GM12891 (cell line): ENCODE results near the gene C8G.

ENCODE experiments used
- DNase-seq: peaks from one replicate; pipeline ENCODE4 v3.0.0; 2011; ENCODE audit warnings: low spot score; ENCODE audit not compliant: insufficient read length
- FAIRE-seq: peaks from 2 replicates; lab custom pipeline; 2011; peaks lifted over from hg19 to GRCh38; lab: Jason Lieb, UNC
- PAX5 ChIP-seq: IDR thresholded peaks from 2 replicates; pipeline ENCODE4 v1.6.1; 2011; ENCODE audit warnings: low read length, moderate library complexity, mild to moderate bottlenecking; ENCODE audit not compliant: insufficient read depth, severe bottlenecking
- POLR2A ChIP-seq: IDR thresholded peaks from 2 replicates; pipeline ENCODE4 v1.6.1; 2011; ENCODE audit warnings: low read depth, low read length, control low read depth
- POLR2AphosphoS5 ChIP-seq: IDR thresholded peaks from 2 replicates; pipeline ENCODE4 v1.6.1; 2011; ENCODE audit warnings: low read depth, low read length, control low read depth
- POU2F2 ChIP-seq: IDR thresholded peaks from 2 replicates; pipeline ENCODE4 v1.6.1; 2011; ENCODE audit warnings: low read depth, mild to moderate bottlenecking, control low read depth, low read length, moderate library complexity
- SPI1 ChIP-seq: IDR thresholded peaks from 2 replicates; pipeline ENCODE4 v1.6.1; 2011; ENCODE audit warnings: low read depth, low read length, control low read depth
- TAF1 ChIP-seq: IDR thresholded peaks from 2 replicates; pipeline ENCODE4 v1.6.1; 2011; ENCODE audit warnings: low read depth, low read length, control low read depth

The C8G gene

DNA sequence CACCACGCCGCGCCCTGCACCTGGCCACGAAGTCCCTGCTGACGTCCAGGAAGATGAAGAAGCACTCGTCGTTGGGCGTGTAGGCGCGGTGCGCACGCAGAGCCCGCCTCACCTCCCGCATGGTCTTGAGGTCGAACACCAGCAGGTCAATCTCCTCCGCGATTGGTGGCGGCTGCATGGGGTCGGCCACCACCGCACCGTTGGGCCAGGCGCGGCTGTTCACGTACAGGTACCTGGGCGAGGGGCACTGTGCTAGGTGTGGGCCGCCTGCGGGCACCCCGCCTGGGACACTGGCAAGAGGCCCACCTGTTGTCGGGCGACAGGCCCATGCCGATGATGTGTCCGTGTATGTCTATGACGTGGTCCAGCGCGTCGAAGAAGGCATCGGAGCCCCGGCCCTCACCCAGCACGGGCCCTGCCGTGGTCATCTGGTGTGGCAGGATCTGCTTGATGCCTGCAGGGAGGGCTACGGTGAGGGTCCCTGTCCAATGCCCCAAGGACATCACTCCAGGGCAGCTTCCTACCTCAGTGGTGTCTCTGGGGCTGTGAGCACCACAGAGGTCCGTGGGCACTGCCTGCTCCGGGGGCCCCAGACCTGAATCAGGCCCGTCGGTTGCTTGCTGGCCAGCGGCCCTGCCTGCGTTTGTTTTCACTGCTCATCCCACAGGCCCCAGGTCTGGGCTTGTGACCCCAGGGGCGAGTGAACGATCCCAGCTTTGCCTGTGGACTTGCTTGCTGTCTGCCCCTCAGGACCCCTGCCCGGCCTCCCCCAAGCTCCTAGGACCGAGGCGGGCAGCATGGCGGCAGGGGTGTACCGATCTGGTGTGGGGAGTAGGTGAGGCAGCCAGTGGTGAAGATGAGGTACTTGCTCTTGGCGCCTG is 3.6 kb upstream of the C8G start:
- no peak for DNase-seq
- no peak for TF ChIP-seq SPI1
- TF ChIP-seq TAF1: no peak
- no peak for TF ChIP-seq POLR2AphosphoS5
- no peak for TF ChIP-seq PAX5
- no peak for TF ChIP-seq POLR2A
- no peak for TF ChIP-seq POU2F2
- no peak for FAIRE-seq

DNA sequence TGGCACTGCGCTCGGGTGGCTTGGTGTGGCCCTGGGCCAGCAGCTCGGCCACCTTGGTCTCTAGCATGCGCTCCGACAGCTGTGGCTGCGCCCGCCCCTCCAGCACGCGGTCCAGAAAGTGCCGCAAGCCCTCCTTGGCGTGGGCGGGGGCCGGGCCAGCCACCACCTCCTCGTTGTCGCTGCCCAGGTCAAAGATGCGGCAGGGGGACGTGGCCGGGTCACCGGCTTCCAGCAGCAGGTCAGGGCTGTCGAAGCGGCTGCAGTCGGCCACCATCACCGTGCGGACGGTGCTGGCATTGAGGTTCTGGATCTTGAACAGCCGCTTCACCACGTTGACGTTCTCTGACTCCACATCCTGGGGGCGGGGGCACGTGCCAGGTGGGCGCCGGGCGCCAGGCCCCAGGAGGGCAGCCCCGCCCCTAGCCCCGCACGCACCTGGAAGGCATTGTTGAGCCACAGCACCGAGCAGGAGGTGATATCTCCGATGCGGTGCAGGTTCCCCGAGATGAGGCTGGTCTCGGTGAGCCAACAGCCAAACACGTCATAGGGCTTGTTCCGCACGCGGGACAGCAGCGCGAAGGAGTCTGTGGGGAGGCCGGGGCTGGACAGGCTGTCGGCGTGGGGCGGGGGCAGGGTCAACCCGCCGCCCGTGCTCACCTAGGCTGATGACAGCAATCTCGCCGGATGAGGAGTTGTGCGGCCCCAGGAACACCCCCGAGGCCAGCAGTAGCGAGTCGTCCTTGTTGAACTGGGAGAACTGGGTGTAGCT is 2.7 kb upstream of the C8G start:
- FAIRE-seq (peak; percentile 40), DNase-seq (no peak)
- TF ChIP-seq POU2F2 (no peak), TAF1 (no peak), POLR2A (no peak), PAX5 (no peak), POLR2AphosphoS5 (no peak), SPI1 (no peak)

DNA sequence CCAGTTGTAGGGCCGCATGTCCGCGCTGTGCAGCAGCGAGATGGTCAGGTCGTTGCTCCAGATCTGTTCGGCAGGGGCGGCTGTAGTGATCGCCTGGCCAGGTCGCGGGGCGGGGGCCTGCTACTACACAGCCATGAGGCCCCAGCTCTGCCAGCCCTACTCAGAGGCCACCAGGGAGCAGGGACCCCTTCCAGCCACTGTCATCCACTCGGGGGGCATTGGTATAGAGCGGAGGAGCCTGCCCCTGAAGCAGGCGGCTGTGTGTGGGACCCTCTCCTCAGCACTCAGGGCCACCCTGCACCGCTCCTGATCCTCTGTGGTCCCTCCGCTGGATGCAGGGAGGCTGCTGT is 2.2 kb upstream of the C8G start:
- TF ChIP-seq SPI1 (no peak), PAX5 (no peak), TAF1 (no peak), POLR2AphosphoS5 (no peak), POU2F2 (no peak), POLR2A (no peak)
- no peak for DNase-seq
- no peak for FAIRE-seq

DNA sequence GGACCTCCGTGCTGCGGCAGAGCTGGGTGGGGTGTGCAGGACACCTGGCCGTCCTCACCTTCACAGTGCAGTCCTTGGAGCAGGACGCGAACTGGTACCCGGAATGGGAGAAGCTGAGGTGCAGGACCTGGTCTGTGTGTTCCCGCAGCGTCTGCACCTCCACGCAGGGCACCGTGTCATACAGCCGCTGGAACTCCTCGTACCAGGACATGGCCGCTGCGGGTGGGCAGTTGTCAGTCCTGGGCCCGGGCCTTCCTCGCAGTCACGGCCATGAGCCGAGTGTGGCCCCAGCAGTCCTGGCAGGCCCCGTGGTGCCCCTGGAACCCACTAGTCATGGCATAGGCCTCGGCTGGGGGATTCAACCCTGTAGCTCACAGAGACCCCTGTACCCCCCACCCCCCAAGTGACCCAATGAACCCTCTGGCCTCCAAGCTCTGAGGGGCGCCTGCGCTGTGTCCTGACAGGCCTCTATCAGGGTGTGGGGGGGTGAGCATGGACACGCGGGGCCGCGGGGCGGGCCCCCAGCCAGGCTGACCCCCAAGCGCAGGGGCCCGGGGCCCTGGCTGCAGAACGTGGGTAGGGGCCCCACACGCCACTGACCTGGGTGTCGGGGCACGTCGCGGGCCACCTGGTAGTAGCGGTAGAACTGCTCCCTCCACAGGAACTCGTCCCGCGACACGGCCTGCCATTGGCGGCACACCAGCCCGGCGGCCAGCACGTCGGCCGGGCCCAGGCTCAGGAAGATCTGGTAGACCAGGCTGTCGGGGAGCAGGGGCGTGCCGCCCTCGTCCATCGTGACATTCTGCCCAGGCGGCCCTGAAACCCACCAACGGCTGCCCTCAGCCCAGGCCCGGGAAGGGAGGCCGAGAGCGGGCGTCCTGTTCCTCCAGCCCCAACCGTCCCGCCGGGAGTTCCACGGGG is 1.5 kb upstream of the C8G start:
- DNase-seq (peak; percentile 79), FAIRE-seq (no peak)
- TF ChIP-seq POLR2AphosphoS5: no peak
- no peak for TF ChIP-seq PAX5

DNA sequence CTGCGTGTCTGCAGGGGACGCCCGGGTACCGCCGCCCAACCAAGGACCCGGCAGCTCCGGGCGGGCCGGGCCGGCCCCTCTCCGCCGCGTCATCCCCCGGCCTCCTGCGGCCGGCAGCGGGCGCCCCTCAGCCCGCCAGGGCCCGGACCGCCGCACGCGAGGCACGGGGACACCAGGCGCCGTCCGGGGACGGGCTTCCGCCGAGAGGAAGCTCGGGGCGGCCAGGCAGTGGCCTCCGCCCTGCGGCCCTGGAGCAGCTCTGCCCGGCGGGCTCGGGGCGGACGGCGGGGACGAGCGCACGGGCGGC is 878 bp upstream of the C8G start:
- no peak for TF ChIP-seq POU2F2
- no peak for TF ChIP-seq PAX5
- TF ChIP-seq POLR2AphosphoS5: no peak
- TF ChIP-seq POLR2A: no peak
- TF ChIP-seq TAF1: no peak
- TF ChIP-seq SPI1: no peak
- no peak for FAIRE-seq
- peak; percentile 88 for DNase-seq

DNA sequence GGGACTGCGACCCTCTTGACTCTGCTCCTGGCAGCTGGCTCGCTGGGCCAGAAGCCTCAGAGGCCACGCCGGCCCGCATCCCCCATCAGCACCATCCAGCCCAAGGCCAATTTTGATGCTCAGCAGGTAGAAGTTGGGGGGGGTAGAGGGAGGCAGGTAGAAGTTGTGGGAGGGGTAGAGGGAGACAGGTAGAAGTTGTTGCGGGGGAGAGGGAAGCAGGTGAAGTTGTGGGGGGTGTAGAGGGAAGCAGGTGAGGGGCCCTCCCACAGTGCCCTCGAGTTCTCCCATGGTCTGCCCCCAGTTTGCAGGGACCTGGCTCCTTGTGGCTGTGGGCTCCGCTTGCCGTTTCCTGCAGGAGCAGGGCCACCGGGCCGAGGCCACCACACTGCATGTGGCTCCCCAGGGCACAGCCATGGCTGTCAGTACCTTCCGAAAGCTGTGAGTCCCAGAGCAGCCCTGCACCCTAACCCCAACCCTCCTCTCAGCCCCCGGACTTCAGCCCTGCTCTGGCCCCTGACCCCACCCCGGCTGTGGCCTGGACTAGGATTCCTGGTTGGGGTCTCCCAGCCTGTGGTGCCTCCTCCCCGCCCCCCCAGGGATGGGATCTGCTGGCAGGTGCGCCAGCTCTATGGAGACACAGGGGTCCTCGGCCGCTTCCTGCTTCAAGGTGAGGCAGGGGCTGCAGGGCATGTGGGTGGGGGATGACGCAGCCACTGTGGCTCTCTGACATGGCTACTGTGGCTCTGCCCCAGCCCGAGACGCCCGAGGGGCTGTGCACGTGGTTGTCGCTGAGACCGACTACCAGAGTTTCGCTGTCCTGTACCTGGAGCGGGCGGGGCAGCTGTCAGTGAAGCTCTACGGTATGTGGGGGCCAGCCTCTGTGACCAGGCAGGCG is 537 bp downstream of the C8G start:
- DNase-seq: no peak
- no peak for FAIRE-seq
- TF ChIP-seq SPI1: no peak
- TF ChIP-seq TAF1: no peak
- no peak for TF ChIP-seq POU2F2
- TF ChIP-seq POLR2AphosphoS5: no peak
- no peak for TF ChIP-seq POLR2A

DNA sequence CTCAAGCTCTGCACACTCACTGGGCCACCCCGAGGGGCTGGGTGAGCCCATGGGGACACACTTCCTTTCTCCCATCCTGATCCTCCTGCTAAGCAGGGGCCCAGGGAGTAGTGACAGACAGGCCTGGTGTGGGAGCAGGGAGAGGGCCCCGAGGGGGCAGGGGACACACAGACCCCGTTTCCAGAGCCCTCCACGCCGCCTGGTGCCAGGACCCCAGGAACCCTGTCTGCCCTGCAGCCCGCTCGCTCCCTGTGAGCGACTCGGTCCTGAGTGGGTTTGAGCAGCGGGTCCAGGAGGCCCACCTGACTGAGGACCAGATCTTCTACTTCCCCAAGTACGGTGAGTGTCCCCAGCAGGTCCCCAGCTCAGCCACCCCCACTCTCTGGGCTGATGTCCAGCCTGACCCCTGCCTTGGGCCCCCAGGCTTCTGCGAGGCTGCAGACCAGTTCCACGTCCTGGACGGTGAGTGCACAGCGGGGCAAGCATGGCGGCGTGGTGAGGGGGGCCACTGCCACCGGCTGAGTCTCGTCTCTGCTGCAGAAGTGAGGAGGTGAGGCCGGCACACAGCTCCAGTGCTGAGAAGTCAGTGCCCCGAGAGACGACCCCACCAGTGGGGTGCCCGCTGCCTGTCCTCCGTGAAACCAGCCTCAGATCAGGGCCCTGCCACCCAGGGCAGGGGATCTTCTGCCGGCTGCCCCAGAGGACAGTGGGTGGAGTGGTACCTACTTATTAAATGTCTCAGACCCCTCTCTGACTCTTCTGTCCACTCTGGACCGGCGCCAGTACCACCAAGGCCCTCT is 1.4 kb downstream of the C8G start:
- no peak for DNase-seq
- no peak for TF ChIP-seq SPI1
- TF ChIP-seq PAX5: no peak
- no peak for TF ChIP-seq POLR2AphosphoS5
- TF ChIP-seq TAF1: no peak
- no peak for TF ChIP-seq POU2F2
- no peak for TF ChIP-seq POLR2A
- FAIRE-seq: no peak
